Adipose tissue (tissue), 3 donors: ENCODE measurements around the gene BCLAF1. TPM values are rescaled to one million over a fixed set of nuclear protein-coding genes. Genes with fewer than 3 reads are reported as not detected.
"Not testable (repeated sequence)": the region's sequence is repeated elsewhere in the genome, so short reads cannot be mapped to it uniquely, and the experiment has no call there.

Experiments
- H3K27ac ChIP-seq: one replicate; pipeline ENCODE4 v1.5.1; 2013; ENCODE audit warnings: low read depth, low read length
- WGBS, 3 donors: extraction: QIAGEN DNeasy Blood & Tissue Kit; methylation state at CpG; one replicate each; pipeline ENCODE4 v1.1.7; 2013; 5-methylcytosine and 5-hydroxymethylcytosine counted together
- polyA plus RNA-seq, 3 donors: library from polyadenylated mRNA; stranded (reverse); fragments of 200-250 nt; gene quantifications; one replicate each; pipeline ENCODE4 v1.2.3, GENCODE V29; 2013
- donor health status: healthy with polysubstance abuse.
- donor health status: Bipolar disorder and iron deficiency.
- donor health status: healthy.

Gene BCLAF1
- polyA plus RNA-seq, 3 donors, result 13.0 to 27.9 (median 24.2) TPM

DNA sequence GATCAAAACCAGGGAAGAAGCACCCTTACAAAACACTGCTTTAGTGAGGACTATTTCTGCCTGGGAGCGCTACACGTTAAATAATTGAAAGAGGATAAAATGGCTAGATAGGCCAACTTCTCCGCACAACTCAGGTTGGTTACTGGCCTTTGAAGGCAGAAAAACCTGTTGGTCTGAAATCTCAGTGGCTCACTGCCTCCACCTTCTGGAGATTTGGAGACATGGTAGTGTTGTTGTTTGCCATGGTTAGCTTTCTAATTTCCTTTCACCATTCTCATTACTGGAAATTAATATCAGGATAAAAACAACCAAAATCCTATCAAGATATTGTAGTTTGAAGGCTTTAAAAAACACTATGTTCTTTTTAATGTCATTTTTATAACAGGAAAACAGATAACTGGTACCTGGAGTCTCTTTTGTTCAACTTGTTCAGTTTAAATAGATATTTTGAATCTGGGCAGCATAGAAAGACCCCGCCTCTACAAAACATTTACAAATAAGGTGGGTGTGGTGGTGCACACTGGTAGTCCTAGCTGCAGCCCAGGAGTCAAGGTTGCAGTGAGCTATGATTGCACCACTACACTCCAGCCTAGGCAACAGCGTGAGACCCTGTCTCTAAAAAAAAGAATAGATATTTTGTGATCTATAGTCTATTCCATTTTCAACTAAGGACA, 27.5 kb upstream of the BCLAF1 start:
- no peak overlapping the region for H3K27ac ChIP-seq
- WGBS, 3 donors, result 37 to 49% (median 47%) methylated on average over 5 of the region's 5 CpGs

DNA sequence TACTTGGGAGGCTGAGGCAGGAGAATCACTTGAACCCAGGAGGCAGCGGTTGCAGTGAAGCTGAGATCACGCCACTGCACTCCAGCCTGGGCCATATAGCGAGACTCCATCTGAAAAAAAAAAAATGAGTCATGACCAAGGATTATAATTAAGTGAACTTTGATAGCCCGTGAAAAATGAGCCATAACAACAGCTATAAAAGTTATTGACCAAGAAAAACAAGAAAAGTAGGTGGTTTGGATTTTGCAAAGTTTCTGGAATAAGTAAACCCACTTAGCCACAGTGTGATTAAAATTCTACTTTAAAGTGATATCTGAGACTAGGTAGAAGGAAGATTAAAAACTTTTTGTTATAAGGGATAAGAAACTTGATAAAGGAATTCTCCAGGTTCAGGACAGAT, 25.9 kb upstream of the BCLAF1 start:
- WGBS, 3 donors, result 84 to 90% (median 89%) methylated on average over 4 of the region's 4 CpGs
- H3K27ac ChIP-seq, result no peak overlapping the region

DNA sequence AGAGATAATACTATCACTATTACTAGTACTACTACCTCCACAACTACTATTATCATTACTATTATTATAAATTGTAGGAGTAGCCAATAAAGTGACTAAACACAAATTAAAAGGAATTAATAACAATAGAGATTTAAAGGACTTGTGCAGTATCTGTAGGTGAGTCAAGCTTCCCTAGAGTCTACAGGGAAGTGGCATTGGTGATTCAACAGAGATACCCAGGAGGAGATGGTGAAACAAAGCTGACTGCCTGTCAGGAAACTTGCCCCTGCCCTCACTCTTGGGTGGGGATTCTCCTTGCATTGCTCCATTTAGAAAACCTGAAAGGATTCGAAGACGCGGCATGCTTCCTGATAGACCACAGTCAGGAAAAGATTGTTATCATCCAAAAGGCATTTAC, 23.3 kb upstream of the BCLAF1 start:
- H3K27ac ChIP-seq, result no peak overlapping the region
- 73 to 94% (median 80%) methylated on average over 3 of the region's 3 CpGs for WGBS, 3 donors

DNA sequence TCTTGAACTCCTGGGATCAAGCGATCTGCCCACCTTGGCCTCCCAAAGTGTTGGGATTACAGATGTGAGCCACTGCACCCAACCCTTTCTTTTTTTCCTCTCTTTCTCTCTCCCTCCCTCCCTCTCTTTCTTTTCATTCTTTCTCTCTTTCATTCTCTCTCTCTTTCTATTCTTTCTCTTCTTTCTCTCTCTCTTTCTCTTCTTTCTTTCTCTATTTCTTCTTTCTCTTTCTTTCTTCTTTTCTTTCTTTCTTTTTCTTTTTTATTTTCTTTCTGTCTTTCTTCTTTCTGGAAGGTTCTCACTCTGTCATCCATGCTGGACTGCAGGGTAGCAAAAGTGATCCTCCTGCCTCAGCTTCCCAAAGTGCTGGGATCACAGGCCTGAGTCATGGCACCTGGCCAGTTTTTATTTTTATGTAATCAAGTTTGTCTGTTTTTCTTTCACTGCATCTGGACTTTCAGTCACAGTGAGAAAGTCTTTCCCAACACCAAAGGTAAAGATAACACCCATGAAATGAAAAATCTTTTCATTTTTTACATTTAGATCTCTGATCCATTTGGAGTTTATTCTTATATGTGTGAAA, 20.2 kb upstream of the BCLAF1 start:
- no peak overlapping the region for H3K27ac ChIP-seq
- WGBS, 3 donors, result 90 to 100% (median 92%) methylated on average over 1 of the region's 1 CpG

DNA sequence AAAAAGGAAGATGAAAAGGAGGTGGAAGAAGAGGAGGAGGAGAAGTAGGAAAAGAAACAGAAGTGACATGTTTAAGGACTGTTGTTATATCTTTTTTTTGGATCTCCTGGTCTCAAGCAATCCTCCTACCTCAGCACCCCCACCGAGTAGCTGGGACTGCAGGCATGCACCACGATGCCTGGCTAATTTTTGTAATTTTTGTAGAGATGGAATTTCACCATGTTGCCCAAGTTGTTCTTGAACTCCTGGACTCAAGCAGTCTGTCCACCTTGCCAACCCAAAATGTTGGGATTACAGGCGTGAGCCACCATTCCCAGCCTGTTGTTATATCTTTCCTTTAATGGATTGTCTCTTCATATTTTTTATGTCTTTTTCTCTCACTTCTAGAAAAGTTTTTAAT, 19.5 kb upstream of the BCLAF1 start:
- H3K27ac ChIP-seq, result no peak overlapping the region
- WGBS, 3 donors, result 65 to 90% (median 78%) methylated on average over 3 of the region's 3 CpGs

DNA sequence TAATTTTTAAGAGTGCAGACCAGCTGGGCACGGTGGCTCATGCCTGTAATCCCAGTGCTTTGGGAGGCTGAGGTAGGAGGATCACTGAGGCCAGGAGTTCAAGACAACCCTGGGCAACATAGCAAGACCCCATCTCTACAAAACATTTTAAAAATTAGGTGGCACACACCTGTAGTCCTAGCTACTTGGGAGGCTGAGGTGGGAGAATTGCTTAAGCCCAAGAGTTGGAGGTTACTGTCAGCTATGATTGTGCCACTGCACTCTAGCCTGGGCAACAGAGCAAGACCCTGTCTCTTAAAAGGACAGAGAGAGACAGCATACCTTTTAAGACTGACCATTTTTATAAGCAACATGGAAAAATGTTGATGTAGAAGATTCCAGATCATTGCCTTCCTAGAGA, 18.8 kb upstream of the BCLAF1 start:
- WGBS, 3 donors, result 75 to 91% (median 82%) methylated on average over 1 of the region's 1 CpG

DNA sequence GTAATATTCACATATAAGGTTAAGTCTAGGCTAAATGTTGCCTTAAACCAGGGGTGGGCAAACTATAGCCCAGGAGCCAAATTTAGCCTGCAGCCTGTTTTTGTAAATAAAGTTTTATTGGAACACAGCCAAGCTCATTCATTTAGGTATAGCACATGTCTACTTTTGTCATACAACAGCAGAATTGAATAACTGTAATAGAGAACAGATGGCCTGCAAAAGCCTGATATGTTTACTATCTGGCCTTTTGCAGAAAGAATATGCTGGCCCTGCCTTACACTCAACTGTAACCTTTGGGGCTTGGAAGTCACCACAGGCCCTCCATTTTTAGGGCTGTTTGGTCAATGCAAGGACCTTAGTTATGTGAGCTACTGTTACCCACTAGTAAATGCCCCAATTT, 17.7 kb upstream of the BCLAF1 start:
- H3K27ac ChIP-seq, result no peak overlapping the region

More for the DNA sequence above, 18.8 kb upstream of the BCLAF1 start:
- not testable (repeated sequence) for H3K27ac ChIP-seq

DNA sequence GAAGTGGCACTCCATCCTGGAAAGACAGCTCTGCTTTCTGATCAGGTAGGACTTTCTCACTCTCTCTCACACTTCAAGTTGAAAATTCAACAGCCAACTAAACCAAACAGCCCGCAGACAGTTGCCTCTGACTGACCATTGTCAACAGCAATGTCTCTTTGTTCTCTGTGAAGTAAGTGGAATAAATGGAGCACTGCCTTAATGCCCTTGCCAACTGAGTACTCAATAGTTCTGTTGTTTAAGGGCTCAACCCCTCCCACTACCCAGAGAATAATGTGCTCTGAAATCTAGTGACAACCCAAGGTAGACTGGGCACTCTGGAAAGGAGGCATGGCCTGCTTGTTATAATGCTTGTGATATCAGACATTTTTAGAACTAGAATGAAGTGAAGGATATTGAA, 16.8 kb upstream of the BCLAF1 start:
- no peak overlapping the region for H3K27ac ChIP-seq
- 55 to 100% (median 92%) methylated on average over 1 of the region's 1 CpG for WGBS, 3 donors

DNA sequence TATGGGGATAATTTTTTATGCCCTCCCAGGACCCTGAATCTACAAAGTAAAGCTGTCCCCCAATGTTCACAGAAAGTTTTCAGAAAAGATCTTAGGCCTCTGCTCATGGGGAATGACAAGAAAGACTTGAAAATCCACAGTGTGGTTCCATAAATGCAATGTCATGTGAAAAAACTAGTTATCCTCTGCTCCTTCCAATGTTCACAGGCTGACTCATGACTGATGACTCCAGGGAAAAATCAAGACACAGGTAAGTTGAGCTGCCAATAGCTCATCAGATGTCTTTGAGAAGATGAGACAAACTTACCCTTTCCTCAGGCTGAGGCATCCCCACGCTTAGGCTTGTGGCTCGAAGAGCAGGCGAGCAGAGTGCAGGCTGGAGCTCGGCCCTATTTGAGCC, 14.8 kb upstream of the BCLAF1 start:
- 94 to 95% (median 94%) methylated on average over 4 of the region's 4 CpGs for WGBS, 3 donors
- H3K27ac ChIP-seq, result no peak overlapping the region

DNA sequence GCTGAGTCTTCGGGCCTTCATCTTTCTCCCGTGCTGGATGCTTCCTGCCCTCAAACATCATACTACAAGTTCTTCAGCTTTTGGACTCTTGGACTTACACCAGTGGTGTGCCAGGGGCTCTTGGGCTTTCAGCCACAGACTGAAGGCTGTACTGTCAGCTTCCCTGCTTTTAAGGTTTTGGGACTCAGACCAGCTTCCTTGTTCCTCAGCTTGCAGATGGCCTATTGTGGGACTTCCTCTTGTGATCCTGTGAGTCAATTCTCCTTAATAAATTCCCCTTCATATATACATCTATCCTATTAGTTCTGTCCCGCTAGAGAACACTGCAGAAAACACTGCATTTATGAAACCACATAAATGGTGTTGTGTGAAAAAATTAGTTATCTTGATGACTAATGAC, 13.9 kb upstream of the BCLAF1 start:
- no peak overlapping the region for H3K27ac ChIP-seq
- WGBS, 3 donors, result 86 to 93% (median 89%) methylated on average over 3 of the region's 3 CpGs

DNA sequence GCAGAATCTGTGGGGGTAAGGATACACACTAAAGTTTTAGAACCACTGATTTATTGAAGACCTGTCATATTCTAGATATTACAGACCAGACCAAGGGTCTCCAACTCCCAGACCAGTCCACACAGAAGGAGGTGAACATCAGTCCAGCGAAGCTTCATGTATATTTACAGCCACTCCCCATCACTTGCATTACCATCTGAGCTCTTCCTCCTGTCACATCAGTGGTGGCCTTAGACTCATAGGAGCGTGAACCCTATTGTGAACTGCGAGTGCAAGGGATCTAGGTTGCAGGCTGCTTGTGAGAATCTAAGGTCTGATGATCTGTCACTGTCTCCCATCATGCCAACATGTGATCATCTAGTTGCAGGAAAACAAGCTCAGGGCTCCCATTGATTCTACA, 5.0 kb upstream of the BCLAF1 start:
- 92 to 97% (median 94%) methylated on average over 3 of the region's 3 CpGs for WGBS, 3 donors
- H3K27ac ChIP-seq, result no peak overlapping the region

DNA sequence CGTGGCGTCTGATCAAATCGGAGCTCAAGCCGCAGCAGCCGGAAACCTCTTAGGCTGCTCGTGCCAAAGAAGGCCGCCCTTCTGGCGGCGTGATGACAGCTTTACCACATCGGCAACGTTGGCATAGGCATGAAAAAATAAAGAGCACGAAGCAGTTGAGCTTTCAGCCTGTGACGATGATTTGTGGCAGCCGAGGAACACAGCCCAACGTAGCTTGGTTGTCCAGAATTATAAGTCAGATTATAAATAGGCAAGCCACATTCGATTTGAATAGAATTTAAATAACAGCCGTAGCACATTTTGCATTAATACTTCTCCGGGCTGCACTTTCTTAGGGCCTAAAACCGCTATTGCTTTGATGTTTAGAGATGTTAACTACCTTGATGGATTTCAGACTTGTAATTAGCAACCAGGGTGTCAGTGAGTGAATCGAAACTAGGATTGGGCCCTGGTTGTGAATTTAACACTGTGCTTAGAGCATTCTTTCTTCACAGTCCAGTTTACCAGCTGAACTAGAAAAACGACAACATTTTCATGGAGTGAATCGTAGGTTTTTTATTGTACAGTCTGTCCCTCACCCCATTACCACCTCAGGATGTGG, 864 bp upstream of the BCLAF1 start:
- 2 to 4% (median 4%) methylated on average over 22 of the region's 22 CpGs for WGBS, 3 donors
- H3K27ac ChIP-seq, result peak overlapping the region; percentile 97

DNA sequence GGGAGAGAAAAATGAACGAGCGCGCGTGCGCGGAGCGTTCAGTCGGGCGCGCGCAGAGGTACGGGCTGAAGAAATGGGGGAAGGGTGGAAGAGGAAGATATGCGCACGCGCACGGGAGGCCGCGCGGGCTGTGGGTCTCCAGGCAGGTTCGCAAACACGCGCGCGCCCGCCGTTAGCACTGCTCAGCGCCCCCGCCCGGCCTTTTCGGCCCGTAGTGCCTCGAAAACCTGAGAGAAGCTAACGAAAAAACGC, 393 bp downstream of the BCLAF1 start:
- WGBS, 3 donors, result 0 to 1% (median 1%) methylated on average over 34 of the region's 34 CpGs
- H3K27ac ChIP-seq, result peak overlapping the region; percentile 99

DNA sequence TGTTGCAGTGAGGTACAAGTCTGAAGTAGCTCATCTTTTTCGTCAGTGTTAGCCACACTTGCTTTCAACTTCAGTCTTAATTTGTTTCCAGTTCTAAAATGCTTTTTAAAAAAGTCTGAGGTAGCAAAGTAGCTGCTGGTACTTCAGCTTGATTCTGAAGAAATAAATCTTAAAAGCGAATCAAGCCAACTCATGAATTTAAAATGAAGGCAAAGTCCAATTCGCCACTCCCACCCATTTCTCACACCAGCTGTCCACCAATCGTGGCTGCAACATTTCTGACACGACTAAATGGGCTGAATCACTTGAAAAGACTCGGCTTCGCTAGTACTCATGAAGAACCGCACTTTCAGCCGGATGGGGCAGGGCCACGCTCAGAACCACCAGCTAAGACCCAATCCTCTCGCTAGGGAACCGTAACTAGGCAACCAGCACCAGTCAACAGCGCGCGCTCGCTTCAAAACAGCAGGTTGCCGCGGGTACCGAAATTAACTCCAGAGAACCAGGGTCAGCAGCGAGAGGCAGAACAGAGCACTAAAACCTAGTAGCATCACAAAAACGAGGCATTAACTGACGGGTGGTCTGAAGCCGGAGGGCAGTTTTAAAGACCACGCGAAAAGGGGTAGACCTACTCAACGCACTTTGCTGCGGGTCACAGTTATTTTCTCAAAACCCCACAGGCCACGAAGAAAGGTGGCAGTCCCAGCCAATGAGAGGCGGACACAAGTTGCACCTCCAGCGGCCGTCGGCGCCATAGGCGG, 900 bp downstream of the BCLAF1 start:
- H3K27ac ChIP-seq, result peak overlapping the region; percentile 99
- WGBS, 3 donors, result 0 to 1% (median 0%) methylated on average over 34 of the region's 34 CpGs

DNA sequence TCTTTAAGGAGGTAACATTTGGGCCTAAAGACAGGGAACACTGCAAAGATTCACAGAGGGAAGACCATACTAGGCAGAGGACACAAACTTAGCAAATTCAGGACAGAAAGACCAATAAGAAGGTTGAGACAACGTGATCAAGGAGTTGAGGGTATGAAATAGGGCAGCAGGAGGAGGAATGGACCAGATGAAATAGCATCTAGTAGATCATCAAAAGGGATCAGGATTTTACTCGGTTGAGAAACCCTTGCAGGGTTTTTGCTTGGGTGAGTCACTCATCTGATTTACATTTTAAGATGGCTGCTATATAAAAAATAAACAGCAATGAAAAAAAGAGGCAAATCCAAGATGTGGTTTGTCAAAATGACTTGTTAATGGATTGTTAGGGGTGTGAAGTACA, 4.7 kb downstream of the BCLAF1 start:
- 16 to 33% (median 31%) methylated on average over 2 of the region's 2 CpGs for WGBS, 3 donors
- no peak overlapping the region for H3K27ac ChIP-seq

DNA sequence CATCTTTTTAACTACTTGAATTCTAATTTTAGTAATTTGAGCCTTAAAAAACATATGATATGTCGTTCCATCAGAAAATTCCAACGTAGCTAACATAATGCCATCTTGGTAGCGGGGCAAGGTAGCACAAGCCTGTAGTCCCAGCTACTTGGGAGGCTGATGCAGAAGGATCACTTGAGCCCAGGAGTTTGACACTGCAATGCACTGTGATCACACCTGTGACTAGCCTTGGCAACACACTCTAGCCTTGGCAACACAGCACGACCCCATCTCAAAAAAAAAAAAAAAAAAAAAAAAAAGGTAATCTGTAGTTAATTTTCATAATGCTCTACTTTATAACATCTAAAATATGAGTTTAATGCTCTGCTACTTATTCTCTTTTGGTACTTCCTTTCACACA, 6.7 kb downstream of the BCLAF1 start:
- WGBS, 3 donors, result 49 to 69% (median 63%) methylated on average over 4 of the region's 4 CpGs
- no peak overlapping the region for H3K27ac ChIP-seq

DNA sequence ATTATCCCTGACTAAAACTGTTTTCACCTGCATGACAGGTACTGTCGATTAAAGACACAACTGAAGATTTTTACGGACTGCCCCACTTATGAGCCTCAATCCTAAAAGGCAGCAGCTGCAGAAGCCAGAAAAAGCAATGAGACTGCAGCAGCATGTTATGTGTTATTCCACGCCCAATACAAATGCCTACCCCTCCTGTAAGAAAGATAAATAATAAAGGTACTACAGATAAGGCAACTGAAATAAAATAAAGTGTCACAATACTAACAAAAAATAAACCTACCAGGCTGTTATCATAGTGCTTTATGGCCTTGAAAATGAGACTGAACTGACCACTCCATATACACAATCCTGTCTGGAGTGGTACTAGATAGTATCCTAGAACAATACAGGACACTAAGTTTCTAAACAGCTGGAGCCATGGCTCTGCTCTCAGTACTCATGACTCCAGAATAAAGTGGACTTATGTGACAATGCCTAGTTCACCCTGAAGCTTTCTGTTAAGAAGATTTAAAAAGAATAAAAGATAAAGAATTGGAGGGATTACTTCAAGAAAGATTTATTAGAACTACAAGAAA, 9.5 kb downstream of the BCLAF1 start:
- 55 to 91% (median 88%) methylated on average over 3 of the region's 3 CpGs for WGBS, 3 donors
- H3K27ac ChIP-seq, result no peak overlapping the region

DNA sequence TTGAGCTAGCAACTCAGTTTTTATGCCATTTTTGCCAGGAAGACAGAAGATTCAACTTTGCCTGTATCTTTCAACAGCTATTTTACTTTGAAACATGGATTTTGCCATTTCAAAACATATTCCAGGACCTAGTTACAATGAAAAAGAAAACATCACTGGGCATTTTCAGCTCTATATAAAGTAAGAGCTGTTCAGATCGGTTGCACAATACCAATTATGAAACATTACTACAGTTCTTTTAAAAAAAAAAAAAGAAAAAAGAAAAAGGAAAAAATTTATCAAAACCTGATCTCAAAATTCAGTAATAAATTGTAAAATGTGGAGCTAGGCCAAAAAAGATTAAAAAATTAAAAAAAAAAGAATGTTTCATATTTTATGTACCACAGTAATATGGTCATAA, 15.6 kb downstream of the BCLAF1 start:
- no peak overlapping the region for H3K27ac ChIP-seq
- 37 to 86% (median 51%) methylated on average over 1 of the region's 1 CpG for WGBS, 3 donors

DNA sequence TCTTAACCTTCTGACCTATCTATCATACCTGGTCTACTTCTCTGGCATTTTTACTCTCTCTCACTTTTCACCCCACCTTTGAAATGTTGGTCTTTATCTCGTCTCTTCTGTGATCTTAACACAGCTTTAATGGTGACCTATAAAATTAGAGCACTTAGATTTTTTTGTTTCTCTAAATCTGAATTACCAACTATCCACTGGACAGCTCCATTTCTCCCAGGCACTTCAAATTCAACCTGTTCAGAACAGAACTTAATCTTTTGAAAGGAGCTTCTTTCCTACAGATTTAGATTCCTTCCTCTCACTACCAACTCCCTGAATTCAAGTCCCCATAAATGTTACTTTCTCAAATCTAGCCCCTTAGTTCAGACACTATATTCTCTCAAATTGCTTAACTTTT, 24.5 kb downstream of the BCLAF1 start:
- H3K27ac ChIP-seq, result no peak overlapping the region
- 86 to 100% (median 90%) methylated on average over 1 of the region's 1 CpG for WGBS, 3 donors
